SH-SY5Y (cell line): ENCODE data around the gene PAQR8.

Experiments
- GATA2 ChIP-seq: IDR thresholded peaks from 2 replicates; pipeline ENCODE4 v1.6.1; 2011; ENCODE audit warnings: mild to moderate bottlenecking, low read depth, low read length
- GATA3 ChIP-seq: IDR thresholded peaks from 2 replicates; pipeline ENCODE4 v1.6.1; 2011; ENCODE audit warnings: low read depth, mild to moderate bottlenecking, low read length, moderate library complexity

GRCh38 chr6:52415917-52416628 is 54.1 kb downstream of the PAQR8 start:
- TF ChIP-seq GATA2 (no peak), GATA3 (no peak)
